T-cell (primary cell): Measurements from ENCODE around the gene PPIL6. TPM values are rescaled to one million over a fixed set of nuclear protein-coding genes. Genes with fewer than 3 reads are reported as not detected.

Source experiments
- ATAC-seq, 4 experiments: fragments of 200-7000 bp in 3 of 4; fragments of 150-1000 bp in 1 of 4; cut with Tn5 transposase; replicated peaks in 1 of 4; 1 replicate in 3 of 4; 2 replicates in 1 of 4; pipeline ENCODE4 v1.10.0; 2021; ENCODE audit warnings: moderate library complexity in 3 of 4, mild to moderate bottlenecking in 2 of 4, moderate number of reproducible peaks in 1 of 4
- CTCF ChIA-PET, 2 donors: fragments of 300-600 bp; sonication (Branson Sonifier 250); formaldehyde crosslinking; loops; one replicate each; lab custom pipeline; 2022; ENCODE audit warnings: antibody characterized with exemption in 2 of 2; lab: Charles Lee
- POLR2A ChIA-PET, 2 donors: fragments of 300-600 bp; sonication (Branson Sonifier 250); formaldehyde crosslinking; loops; one replicate each; lab custom pipeline; 2022; ENCODE audit warnings: antibody characterized with exemption in 2 of 2; lab: Charles Lee
- DNase-seq, 35 experiments: peaks; one replicate each; pipeline versions ENCODE4 v3.0.0 to v3.0.0-alpha.2; 2013 to 2023
- H3K27ac ChIP-seq: one replicate; pipeline ENCODE4 v1.5.1; 2013; ENCODE audit warnings: low read length
- H3K27me3 ChIP-seq, 2 experiments: replicated peaks in 1 of 2; 1 replicate in 1 of 2; 2 replicates in 1 of 2; pipeline versions ENCODE4 v1.6.1 to v1.7.0; 2013; ENCODE audit warnings: low read length in 1 of 2, mixed read lengths in 1 of 2; ENCODE audit not compliant: control insufficient read depth in 2 of 2, insufficient read depth in 2 of 2; ENCODE audit errors: extremely low read depth in 1 of 2
- H3K36me3 ChIP-seq, 2 donors: 1 replicate in 1 of 2; 2 replicates in 1 of 2; pipeline versions ENCODE4 v1.6.1 to v1.7.0; 2013; ENCODE audit warnings: low read length in 1 of 2; ENCODE audit not compliant: control insufficient read depth in 2 of 2, insufficient read depth in 1 of 2; ENCODE audit errors: extremely low read depth in 1 of 2
- H3K4me1 ChIP-seq, 2 experiments: 1 replicate in 1 of 2; 2 replicates in 1 of 2; pipeline versions ENCODE4 v1.6.1 to v1.7.0; 2013; ENCODE audit warnings: low read length in 2 of 2, mixed read lengths in 1 of 2; ENCODE audit not compliant: insufficient read depth in 2 of 2, control insufficient read depth in 1 of 2; ENCODE audit errors: extremely low read depth in 1 of 2
- H3K4me3 ChIP-seq, 2 donors: 1 replicate in 1 of 2; 2 replicates in 1 of 2; pipeline versions ENCODE4 v1.5.1 to v1.7.0; 2013; ENCODE audit warnings: mild to moderate bottlenecking in 2 of 2, low read length in 1 of 2, moderate library complexity in 1 of 2; ENCODE audit not compliant: control insufficient read depth in 1 of 2; ENCODE audit errors: extremely low read depth in 1 of 2
- H3K9me3 ChIP-seq: 2 replicates; pipeline ENCODE4 v1.7.0; 2013
- H3K27ac Mint-ChIP-seq, 2 donors: one replicate each; pipeline ENCODE4 v1.8.0; 2020 to 2021; ENCODE audit warnings: mild to moderate bottlenecking in 2 of 2, mixed read lengths in 2 of 2
- H3K27me3 Mint-ChIP-seq, 2 donors: one replicate each; pipeline ENCODE4 v1.8.0; 2021 to 2022; ENCODE audit warnings: mixed read lengths in 2 of 2
- H3K36me3 Mint-ChIP-seq: one replicate; pipeline ENCODE4 v1.8.0; 2021; ENCODE audit warnings: mixed read lengths
- H3K4me1 Mint-ChIP-seq, 3 donors: one replicate each; pipeline ENCODE4 v1.8.0; 2020 to 2022; ENCODE audit warnings: mixed read lengths in 3 of 3, mild to moderate bottlenecking in 1 of 3
- H3K4me3 Mint-ChIP-seq, 3 donors: one replicate each; pipeline ENCODE4 v1.8.0; 2020 to 2022; ENCODE audit warnings: mild to moderate bottlenecking in 3 of 3, mixed read lengths in 3 of 3, moderate library complexity in 3 of 3
- H3K9me3 Mint-ChIP-seq, 3 donors: one replicate each; pipeline ENCODE4 v1.8.0; 2020 to 2022; ENCODE audit warnings: mixed read lengths in 3 of 3
- WGBS: methylation state at CpG from one replicate; pipeline ENCODE4 v1.1.5; 2013; ENCODE audit warnings: missing lambda C conversion rate; ENCODE audit not compliant: insufficient coverage; 5-methylcytosine and 5-hydroxymethylcytosine counted together
- total RNA-seq, 35 experiments: library from RNA in 6 of 35; stranded (reverse) in 6 of 35; fragments of 120-200 nt in 1 of 35; gene quantifications; one replicate each; pipeline versions ENCODE4 v1.2.1 to v1.2.4 and lab custom pipeline; 2013 to 2026

Gene PPIL6
- total RNA-seq, 5 donors from 2014 or later (not counting 1 experiment from before 2014, with no cell fraction given) = 0.07 to 1.5 (median 0.38) TPM

GRCh38 chr6:109477184-109477583, 36.8 kb upstream of the PPIL6 start:
- CTCF ChIA-PET = no interaction called here
- peaks cover 46 to 68% of the 10 kb centered on the region in 2 experiments for H3K4me1 ChIP-seq
- peaks cover 6 to 74% of the 10 kb centered on the region in 2 donors for H3K36me3 ChIP-seq
- Mint-ChIP-seq H3K27ac (peak overlapping the region; percentile 86), H3K36me3 (peaks cover 75% of the 10 kb centered on the region), H3K4me3 (peak overlapping the region; percentile 77 to 93 (median 89)), H3K4me1 (peaks cover 82 to 86% (median 83%) of the 10 kb centered on the region in 3 donors), H3K9me3 (no peaks in the 10 kb centered on the region), H3K27me3 (no peaks in the 10 kb centered on the region)
- 100% methylated on average over 1 of the region's 2 CpGs for WGBS
- no peak overlapping the region for H3K27ac ChIP-seq
- POLR2A ChIA-PET = no interaction called here
- ATAC-seq (no peak), DNase-seq (no peak)
- no peak overlapping the region for H3K4me3 ChIP-seq
- no peaks in the 10 kb centered on the region for H3K27me3 ChIP-seq
- no peaks in the 10 kb centered on the region for H3K9me3 ChIP-seq

- H3K27me3 Mint-ChIP-seq = no peaks in the 10 kb centered on the region
- Histone ChIP-seq H3K27ac (no peak overlapping the region), H3K4me3 (no peak overlapping the region), H3K27me3 (no peaks in the 10 kb centered on the region), H3K4me1 (peaks cover 32 to 53% of the 10 kb centered on the region in 2 experiments), H3K36me3 (peaks cover 13 to 84% of the 10 kb centered on the region in 2 donors), H3K9me3 (no peaks in the 10 kb centered on the region)
- peaks cover 74 to 84% (median 76%) of the 10 kb centered on the region in 3 donors for H3K4me1 Mint-ChIP-seq
- DNase-seq (no peak), ATAC-seq (no peak)
- peaks cover 77% of the 10 kb centered on the region for H3K36me3 Mint-ChIP-seq
- no peaks in the 10 kb centered on the region for H3K9me3 Mint-ChIP-seq
- H3K27ac Mint-ChIP-seq = peak overlapping the region in 1 of 2 donors; percentile 64
- peak overlapping the region in 1 of 3 donors; percentile 89 for H3K4me3 Mint-ChIP-seq
- WGBS = no CpG with 5 or more reads among the region's 2 CpGs
- POLR2A ChIA-PET = no interaction called here
- CTCF ChIA-PET = no interaction called here
These were observed 35.2 kb upstream of the PPIL6 start for GRCh38 chr6:109475625-109476024.

GRCh38 chr6:109474995-109475394, 34.6 kb upstream of the PPIL6 start:
- no peak for ATAC-seq
- peaks cover 69 to 82% (median 71%) of the 10 kb centered on the region in 3 donors for H3K4me1 Mint-ChIP-seq

GRCh38 chr6:109473120-109473519, 32.7 kb upstream of the PPIL6 start:
- Mint-ChIP-seq H3K36me3 (peaks cover 84% of the 10 kb centered on the region), H3K4me3 (no peak overlapping the region), H3K27ac (peak overlapping the region; percentile 58 to 84), H3K4me1 (peaks cover 67 to 81% (median 73%) of the 10 kb centered on the region in 3 donors), H3K27me3 (no peaks in the 10 kb centered on the region), H3K9me3 (no peaks in the 10 kb centered on the region)
- ChIA-PET CTCF (interaction anchor here in 1 of 2 donors (0.6 kb wide), 1 partner anchor 224 kb away, joined by 3 read pairs; no protein-coding TSS in a partner anchor), POLR2A (no interaction called here)
- Histone ChIP-seq H3K9me3 (no peaks in the 10 kb centered on the region), H3K27me3 (no peaks in the 10 kb centered on the region), H3K4me3 (no peak overlapping the region), H3K4me1 (peaks cover 11 to 32% of the 10 kb centered on the region in 2 experiments), H3K27ac (no peak overlapping the region), H3K36me3 (peaks cover 13 to 96% of the 10 kb centered on the region in 2 donors)
- ATAC-seq = no peak
- 84% methylated on average over 3 of the region's 3 CpGs for WGBS
- no peak for DNase-seq

More at GRCh38 chr6:109474995-109475394, 34.6 kb upstream of the PPIL6 start:
- Mint-ChIP-seq H3K9me3 (no peaks in the 10 kb centered on the region), H3K27ac (peak overlapping the region in 1 of 2 donors; percentile 56), H3K36me3 (peaks cover 79% of the 10 kb centered on the region), H3K4me3 (no peak overlapping the region), H3K27me3 (no peaks in the 10 kb centered on the region)
- Histone ChIP-seq H3K4me3 (no peak overlapping the region), H3K27ac (no peak overlapping the region), H3K9me3 (no peaks in the 10 kb centered on the region), H3K4me1 (peaks cover 25 to 47% of the 10 kb centered on the region in 2 experiments), H3K27me3 (no peaks in the 10 kb centered on the region), H3K36me3 (peaks cover 13 to 84% of the 10 kb centered on the region in 2 donors)
- WGBS = 94% methylated on average over 2 of the region's 4 CpGs
- ChIA-PET CTCF (no interaction called here), POLR2A (no interaction called here)
- no peak for DNase-seq

- no peak overlapping the region for H3K27ac ChIP-seq
- ATAC-seq = no peak
- POLR2A ChIA-PET = interaction anchor here in 1 of 2 donors (1.8 kb wide), 1 partner anchor 12 kb away, joined by 9 read pairs; no protein-coding TSS in a partner anchor
These were observed 31.9 kb upstream of the PPIL6 start for GRCh38 chr6:109472132-109472995.

GRCh38 chr6:109471105-109471810, 30.8 kb upstream of the PPIL6 start:
- CTCF ChIA-PET = interaction anchor here (0.6 kb wide), 2 partner anchors 9 to 19 kb away, joined by 3 to 20 read pairs; no protein-coding TSS in a partner anchor

More at GRCh38 chr6:109472132-109472995, 31.9 kb upstream of the PPIL6 start:
- Mint-ChIP-seq H3K27ac (peak overlapping the region; percentile 12 to 84), H3K4me3 (no peak overlapping the region), H3K36me3 (peaks cover 86% of the 10 kb centered on the region), H3K4me1 (peaks cover 64 to 79% (median 70%) of the 10 kb centered on the region in 3 donors), H3K27me3 (no peaks in the 10 kb centered on the region), H3K9me3 (no peaks in the 10 kb centered on the region)
- no peak overlapping the region for H3K4me3 ChIP-seq
- WGBS = 94% methylated on average over 8 of the region's 9 CpGs
- CTCF ChIA-PET = no interaction called here
- H3K36me3 ChIP-seq = peaks cover 13 to 94% of the 10 kb centered on the region in 2 donors
- no peak for DNase-seq
- H3K4me1 ChIP-seq = peaks cover 4 to 24% of the 10 kb centered on the region in 2 experiments
- H3K27me3 ChIP-seq = no peaks in the 10 kb centered on the region
- H3K9me3 ChIP-seq = no peaks in the 10 kb centered on the region

More at GRCh38 chr6:109471105-109471810, 30.8 kb upstream of the PPIL6 start:
- Mint-ChIP-seq H3K36me3 (peaks cover 82% of the 10 kb centered on the region), H3K4me3 (no peak overlapping the region), H3K4me1 (peaks cover 58 to 71% (median 61%) of the 10 kb centered on the region in 3 donors), H3K27me3 (no peaks in the 10 kb centered on the region), H3K9me3 (no peaks in the 10 kb centered on the region), H3K27ac (peak overlapping the region; percentile 25 to 28)
- ATAC-seq (no peak), DNase-seq (no peak)
- H3K36me3 ChIP-seq = peaks cover 13 to 95% of the 10 kb centered on the region in 2 donors
- H3K4me3 ChIP-seq = no peak overlapping the region
- WGBS = 91% methylated on average over 4 of the region's 5 CpGs
- no peak overlapping the region for H3K27ac ChIP-seq
- H3K4me1 ChIP-seq = peaks cover 0 to 15% of the 10 kb centered on the region in 2 experiments
- H3K9me3 ChIP-seq = no peaks in the 10 kb centered on the region
- POLR2A ChIA-PET = interaction anchor here in 1 of 2 donors (1.8 kb wide), 1 partner anchor 11 kb away, joined by 9 read pairs; no protein-coding TSS in a partner anchor
- no peaks in the 10 kb centered on the region for H3K27me3 ChIP-seq
